ENCODE results near the gene POLR2C.
A peak's percentile ranks its signal among the peaks of the same experiment; 100 is the strongest.

The POLR2C gene

DNA sequence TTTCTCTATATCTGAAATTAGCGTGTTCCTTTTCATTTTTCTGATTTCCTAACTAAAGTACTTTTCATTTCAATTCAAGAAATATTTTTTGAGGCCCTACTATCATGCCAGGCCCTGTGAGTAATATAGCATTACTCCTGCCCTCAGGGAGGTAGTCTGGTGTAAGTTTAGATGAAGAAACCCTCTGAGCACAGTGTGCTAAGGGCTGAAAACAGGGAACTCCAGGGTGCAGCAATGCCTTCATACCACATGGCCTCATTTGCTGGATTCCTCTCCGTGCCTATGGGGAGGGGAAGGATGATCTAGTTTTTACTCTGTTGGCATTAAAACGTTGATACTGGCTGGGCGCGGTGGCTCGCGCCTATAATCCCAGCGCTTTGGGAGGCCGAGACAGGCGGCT, 10.5 kb upstream of the POLR2C start:
- no peak for DNase-seq

- DNase-seq: no peak
Measured at GRCh38 chr16:57462978-57463362, 491 bp downstream of the POLR2C start.

- no peak for DNase-seq
Measured at GRCh38 chr16:57464523-57464922, 2.0 kb downstream of the POLR2C start.

- DNase-seq: no peak
Measured at GRCh38 chr16:57468346-57468745, 5.9 kb downstream of the POLR2C start.

DNA sequence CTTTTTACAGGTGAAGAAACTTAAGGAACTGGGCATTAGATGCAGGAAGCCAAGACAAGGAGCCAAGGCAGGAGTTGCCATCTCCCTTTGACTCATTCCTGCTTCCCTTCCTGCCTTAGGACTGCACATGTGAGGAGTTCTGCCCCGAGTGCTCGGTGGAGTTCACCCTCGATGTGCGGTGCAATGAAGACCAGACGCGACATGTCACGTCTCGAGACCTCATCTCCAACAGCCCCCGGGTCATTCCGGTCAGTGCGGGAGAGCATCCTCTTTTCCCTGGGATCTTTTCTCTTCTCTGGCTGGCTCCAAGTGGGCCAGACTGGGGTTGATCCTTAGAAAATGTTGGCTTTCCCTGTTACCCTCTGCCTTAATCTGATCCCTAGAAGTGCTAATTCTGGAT, 6.6 kb downstream of the POLR2C start:
- DNase-seq: no peak

- no peak for DNase-seq
Measured at GRCh38 chr16:57469917-57470470, 7.5 kb downstream of the POLR2C start.

- no peak for DNase-seq
Measured at GRCh38 chr16:57470711-57471110, 8.2 kb downstream of the POLR2C start.

- DNase-seq: no peak
Measured at GRCh38 chr16:57471209-57471608, 8.7 kb downstream of the POLR2C start.

DNA sequence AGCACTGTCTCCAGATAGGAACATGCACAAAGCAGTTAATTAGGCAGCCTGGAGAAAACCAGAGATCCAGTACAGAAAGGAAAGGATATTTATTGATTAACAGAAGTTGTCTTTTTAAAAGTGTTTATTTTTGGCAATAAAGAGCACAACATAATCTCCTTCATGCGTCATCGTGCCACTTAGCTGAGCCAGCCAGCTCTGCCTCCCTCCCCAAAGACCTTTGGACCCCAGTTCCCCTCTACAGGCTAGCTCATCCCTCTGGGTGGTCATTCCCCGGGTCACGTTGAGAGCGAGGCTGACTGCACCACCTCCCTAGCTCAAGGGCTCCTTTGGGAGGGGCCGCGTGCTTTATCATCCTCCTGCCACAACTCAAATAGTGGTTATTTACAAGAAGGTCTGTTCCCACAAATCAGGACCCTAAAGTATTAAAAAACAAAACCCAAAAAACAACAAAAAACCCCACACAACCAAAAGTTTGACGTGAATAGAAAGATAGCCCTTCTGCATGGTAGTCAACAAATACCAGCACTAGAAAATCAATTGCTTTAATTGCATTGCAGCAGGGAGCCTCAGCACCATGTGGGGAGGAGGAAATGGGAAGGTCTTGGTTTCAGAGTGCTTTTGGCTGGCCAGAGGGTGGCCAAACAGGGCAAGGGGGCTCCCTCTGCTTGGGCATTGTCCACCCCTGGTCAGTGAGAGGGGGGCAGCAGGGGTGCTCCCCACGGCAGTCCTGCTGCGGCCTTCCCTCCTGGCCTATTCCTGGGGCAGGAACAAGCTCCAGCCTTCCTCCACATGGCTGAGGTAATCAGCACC, 9.6 kb downstream of the POLR2C start:
- DNase-seq: no peak

DNA sequence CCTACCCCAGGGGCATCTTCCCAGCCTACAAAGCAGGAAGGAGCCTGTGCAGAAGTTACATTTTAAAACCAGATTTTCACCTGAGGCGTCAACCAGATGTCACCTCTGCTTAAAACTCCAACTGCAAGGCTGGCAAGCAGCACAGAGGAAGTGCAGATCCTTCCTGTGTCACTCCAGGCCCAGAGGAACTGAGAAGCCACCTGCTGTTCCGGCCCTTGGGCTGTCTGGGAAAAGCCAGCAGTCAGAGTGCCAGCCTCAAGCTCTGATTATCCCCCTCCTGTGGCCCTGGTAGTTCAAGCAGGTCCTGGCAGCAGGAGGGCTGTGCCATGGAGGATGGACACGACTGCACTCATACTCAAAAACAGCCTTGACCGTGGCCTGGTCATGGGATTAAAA, 10.2 kb downstream of the POLR2C start:
- DNase-seq: no peak

DNA sequence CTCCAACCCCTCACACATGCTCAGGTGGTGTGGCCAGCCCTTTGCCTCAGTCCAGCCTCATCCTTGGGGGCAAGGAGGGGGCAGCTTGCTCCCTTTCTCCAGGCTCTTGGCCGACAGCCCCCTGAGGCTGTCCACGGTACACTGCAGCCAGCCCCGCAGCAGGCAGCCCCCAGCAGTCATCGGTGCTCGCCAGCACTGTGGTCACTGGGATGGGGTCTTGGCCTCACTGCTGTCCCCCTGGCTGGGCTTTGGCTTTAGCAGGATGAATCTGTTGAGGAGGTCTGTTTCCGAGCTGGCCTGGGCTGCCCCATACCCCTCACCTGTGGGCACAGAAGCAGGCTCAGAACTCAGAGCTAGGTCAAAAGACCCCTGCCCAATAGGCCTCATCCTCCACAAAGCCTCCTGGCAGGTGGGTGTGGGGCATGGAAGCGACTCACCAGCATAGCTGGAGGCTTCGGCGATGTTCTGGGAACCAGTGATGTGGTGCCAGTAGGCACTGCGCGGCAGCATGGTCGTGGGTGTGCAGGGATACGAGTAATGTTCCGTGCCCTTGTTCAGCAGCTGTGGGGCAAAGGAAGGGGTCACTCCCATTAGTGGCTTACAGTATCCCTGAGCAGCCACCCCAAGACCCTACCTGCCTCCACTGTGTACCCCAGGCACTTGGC, 10.8 kb downstream of the POLR2C start:
- DNase-seq: no peak

DNA sequence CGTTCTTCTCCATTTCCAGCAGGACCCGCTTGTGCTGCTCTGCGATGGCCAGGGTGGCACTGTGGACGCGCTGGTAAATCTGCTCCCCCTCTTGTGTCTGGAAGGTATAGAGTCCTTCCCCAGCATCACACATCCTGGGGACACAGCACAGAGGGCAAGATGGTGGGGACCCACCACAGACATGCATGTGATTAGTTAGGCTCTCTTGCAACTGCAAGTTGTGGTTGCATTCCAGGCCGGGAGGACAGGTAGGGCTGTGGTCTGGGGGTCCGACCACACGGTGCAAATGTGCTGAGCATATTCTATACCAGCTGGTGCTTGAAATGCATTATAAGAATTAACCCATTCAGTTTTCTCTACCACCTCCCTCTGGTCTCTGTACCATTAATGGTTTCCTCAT, 11.4 kb downstream of the POLR2C start:
- DNase-seq: no peak

DNA sequence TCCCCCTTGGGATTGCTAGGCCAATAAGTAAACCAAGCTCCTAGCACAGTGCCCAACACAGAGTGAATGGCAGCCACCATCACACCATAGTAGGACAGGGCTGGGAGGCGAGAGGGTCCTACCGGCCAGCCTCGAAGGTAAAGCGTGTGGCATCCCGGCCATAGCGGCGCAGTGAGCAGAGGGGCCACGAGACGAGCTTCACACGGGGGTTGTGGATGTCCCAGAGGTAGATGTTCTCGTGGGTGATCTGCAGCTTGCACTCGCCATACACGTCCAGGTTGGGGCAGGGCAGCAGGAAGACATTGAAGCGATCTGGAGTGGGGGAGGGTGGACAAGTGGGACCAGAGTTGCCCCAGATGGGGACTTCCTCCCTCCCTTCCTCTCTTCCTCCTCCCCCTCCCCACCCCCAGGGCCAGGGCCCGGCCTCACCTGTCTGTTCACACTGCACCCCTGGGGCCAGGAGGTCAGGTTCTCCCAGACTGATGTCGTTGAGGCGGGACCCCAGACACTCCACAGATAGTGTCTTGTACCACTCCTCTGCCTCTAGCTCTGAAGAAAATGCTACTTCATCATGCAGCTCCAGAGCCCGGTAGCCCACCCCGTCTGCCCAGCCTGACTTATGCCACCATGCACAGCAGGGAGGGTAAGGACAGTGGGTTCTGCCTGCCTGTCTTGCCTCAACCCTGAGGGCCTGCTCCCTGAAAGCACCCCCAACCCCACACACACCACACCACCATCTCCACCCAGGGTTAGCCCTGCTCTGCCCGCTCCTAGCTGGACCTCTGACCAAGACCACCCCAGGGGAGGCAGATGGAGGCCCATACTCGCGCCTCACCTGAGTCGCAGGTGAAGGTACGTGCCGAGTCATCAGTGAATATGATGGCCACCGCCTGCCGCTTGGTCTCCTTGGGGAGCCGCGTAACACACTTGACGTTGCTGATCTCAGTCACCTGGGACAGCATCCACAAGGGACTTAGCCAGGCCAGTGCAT, 12.5 kb downstream of the POLR2C start:
- DNase-seq: no peak

DNA sequence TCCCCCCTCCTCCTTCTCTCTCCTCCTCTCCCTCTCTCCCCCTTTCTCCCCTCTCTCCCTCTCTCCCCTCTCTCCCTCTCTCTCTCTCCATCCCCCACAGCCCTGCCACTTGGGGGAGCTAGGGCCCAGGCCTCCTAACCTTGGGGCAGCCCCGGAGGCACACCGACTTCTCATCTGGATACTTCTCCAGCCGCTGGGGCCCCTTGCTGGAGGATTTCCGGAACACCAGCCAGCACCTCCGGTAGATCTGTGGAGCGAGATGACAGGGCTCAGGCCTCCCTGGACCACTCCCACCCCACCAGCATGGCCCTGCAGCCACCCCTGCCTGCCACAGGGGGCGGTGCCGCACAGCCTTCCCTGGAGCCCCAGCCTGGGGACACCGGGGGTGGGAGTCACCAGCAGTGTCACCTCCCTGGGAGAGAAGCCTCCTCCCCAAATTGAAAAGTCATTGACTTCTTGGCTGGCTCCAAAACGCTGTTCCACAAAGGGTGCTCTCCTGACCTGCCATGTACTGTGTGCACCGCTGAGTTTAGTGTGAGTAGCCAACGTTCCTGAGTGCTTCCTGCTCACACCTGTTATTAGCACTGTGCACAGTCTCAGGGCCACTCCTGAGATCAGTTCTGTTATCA, 13.3 kb downstream of the POLR2C start:
- peak; percentile 35 for DNase-seq

DNA sequence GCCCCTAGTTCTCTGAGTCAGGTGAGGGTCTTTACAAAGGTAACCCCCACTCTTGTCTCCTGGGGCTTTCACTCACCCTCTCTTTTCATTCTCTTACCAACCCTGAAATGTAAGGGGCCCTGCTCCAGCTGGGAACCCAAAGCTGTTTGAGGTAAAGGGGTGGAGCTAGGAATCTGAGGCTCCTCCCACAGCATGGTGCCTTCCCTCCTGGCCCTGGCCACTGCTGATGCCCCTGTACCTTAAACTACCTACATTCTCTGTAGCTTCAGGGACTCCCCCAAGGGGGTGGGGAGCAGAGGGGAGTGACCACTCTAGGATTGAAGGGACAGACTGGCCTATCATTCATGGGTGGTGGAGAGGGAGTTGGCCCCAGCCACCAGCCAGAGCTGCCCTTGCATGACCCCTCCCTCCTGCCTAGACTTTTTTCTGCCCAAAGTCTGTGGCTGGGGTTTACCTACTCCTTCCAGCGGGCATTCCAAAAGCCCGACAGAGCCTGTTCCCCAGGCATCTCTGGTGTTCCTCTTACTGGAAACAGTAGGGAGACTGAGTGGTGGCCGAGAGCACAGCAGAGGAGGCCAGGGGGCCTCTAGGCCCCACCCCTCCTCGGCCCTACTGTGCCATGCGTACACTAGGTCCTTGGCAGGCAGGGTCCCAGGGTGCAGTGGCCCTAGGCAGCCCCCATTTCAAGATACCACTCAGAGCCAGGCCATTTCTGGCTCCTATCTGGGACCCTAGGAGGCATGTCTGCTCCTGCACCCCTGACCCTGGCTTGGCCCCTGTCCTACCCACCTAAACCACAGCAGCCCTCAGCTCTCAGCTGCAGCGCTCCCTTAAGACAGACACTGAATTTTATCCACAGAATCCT, 14.3 kb downstream of the POLR2C start:
- no peak for DNase-seq

- no peak for DNase-seq
Measured at GRCh38 chr16:57477531-57478202, 15.2 kb downstream of the POLR2C start.

DNA sequence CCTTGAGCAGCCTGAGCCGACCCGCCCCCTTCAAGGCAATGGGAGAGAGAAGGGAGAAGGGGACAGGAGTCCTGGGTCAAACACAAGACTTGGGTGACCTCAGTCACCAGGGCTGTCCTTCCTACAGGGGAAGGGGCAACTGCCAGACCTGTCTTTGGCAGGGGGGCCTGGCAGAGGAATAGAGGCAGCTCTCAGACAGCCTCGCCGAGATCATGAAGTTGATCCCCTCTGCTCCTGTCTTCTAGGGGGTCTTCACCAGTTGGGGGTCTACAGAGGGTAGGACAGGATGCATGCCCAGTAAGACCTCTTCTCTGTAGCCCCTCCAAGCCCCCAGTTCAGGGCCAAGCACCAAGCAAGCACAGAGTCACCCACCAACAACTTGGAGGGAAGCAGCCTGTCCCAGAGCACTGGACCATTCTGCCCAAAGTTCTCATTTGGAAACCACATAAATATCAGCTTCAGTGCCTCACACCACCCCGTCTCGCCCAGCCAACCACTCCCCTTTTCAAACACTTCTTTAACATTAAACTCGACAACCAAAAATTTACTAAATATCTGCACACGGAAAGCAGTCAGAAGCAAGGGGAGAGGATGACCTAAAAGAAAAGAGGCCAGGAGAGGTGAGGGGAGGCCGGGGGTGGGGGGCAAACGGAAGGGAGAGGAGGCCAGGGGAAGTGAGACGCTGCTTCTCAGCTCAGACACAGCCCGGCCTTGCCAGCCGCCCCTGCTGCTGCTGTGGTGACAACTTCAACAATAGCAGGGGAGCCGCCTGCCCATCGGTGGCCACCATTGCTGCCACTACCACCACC, 16.1 kb downstream of the POLR2C start:
- DNase-seq: no peak

DNA sequence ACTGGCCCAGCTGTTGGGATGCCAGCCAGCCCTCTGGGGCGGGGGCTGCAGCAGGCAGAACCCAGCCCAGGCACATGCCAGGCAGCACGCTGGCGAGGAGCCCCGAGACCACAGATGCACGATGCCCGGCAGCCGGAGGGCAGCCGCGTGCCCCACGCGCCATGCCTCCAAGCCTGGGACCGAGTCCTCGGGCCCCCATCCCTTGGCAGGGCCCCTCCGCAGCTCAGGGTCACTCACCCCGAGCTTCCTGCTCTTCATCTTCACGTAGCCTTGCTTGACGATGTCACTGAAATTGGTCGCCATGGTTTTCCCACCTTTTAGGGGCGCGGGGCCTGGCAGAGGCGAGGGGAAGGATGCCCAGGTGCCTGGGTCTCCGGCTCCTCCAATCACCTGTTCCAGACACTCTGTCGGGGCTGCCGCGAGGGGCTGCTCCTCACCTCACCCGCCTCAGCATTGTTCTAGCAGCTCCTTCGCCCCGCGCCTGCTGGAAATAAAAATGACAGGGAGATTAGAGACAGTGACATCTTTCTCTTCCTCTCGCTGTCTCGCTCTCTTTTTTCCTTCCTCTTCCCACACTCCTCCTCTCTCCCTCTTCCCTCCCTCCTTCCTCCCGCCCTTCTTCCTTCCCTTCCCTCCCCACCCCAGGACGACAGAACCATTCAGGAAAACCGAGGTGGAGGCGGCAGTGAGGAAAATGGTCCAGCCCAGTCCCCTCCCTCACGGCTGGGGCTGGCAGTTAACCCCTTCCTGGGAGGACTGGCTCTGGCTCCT, 16.9 kb downstream of the POLR2C start:
- DNase-seq: peak; percentile 81

Measured in EL (cell line).